ENCODE results near the gene ARID5A. TPM values are rescaled to one million over a fixed set of nuclear protein-coding genes. Genes with fewer than 3 reads are reported as not detected.

ARID5A gene
- total and polyA plus RNA-seq, 2 of the 13 experiments (the other 11 are each of a cell fraction or from before 2014, with no cell fraction given): 6.0 to 9.5 TPM

DNA sequence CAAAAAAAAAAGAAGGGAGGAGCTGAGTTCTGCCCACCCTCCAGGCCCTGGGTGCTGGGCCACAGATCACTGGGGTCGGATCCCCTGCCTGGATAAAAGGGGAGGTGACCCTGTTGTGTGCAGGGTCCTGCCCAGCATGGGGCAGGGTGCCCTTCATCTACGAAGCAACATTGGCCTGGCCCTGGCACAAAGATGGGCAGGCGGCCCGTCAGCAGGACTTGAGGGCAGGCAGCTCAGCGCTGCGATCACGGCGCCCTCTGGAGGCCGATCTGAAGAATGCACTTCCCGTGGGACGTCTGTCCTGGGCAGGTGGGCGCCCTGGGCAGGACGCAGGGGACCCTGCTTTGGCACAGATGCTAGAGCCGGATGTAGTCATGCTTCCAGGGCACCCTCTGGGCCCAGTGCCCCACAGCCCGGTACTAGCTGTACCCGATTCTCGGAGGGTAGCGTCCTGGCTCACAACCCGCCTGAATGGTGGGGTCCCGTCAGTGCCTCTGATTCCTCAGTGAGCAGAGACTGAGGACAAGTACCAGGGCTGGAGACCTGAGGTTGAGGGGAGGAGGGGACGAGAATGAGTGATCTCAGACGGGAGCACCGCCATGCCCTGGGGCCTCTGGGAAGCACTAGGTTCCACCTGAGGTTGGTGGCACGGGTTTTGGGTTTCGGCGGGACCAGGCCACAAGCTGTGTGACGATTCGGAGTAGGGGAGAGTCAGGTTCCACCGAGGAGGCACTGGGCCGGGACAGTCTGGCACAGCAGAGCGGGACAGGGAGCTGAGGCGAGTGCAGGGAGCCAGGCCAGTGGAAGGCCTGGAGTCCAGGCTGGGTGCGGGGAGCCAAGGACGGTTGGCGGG lies 18.0 kb downstream of the ARID5A start (continued):
- TF ChIP-seq, protein P1, sequence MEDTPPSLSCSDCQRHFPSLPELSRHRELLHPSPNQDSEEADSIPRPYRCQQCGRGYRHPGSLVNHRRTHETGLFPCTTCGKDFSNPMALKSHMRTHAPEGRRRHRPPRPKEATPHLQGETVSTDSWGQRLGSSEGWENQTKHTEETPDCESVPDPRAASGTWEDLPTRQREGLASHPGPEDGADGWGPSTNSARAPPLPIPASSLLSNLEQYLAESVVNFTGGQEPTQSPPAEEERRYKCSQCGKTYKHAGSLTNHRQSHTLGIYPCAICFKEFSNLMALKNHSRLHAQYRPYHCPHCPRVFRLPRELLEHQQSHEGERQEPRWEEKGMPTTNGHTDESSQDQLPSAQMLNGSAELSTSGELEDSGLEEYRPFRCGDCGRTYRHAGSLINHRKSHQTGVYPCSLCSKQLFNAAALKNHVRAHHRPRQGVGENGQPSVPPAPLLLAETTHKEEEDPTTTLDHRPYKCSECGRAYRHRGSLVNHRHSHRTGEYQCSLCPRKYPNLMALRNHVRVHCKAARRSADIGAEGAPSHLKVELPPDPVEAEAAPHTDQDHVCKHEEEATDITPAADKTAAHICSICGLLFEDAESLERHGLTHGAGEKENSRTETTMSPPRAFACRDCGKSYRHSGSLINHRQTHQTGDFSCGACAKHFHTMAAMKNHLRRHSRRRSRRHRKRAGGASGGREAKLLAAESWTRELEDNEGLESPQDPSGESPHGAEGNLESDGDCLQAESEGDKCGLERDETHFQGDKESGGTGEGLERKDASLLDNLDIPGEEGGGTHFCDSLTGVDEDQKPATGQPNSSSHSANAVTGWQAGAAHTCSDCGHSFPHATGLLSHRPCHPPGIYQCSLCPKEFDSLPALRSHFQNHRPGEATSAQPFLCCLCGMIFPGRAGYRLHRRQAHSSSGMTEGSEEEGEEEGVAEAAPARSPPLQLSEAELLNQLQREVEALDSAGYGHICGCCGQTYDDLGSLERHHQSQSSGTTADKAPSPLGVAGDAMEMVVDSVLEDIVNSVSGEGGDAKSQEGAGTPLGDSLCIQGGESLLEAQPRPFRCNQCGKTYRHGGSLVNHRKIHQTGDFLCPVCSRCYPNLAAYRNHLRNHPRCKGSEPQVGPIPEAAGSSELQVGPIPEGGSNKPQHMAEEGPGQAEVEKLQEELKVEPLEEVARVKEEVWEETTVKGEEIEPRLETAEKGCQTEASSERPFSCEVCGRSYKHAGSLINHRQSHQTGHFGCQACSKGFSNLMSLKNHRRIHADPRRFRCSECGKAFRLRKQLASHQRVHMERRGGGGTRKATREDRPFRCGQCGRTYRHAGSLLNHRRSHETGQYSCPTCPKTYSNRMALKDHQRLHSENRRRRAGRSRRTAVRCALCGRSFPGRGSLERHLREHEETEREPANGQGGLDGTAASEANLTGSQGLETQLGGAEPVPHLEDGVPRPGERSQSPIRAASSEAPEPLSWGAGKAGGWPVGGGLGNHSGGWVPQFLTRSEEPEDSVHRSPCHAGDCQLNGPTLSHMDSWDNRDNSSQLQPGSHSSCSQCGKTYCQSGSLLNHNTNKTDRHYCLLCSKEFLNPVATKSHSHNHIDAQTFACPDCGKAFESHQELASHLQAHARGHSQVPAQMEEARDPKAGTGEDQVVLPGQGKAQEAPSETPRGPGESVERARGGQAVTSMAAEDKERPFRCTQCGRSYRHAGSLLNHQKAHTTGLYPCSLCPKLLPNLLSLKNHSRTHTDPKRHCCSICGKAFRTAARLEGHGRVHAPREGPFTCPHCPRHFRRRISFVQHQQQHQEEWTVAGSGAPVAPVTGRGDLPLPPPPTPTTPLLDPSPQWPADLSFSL (CRISPR knock-in tag; IDR thresholded peaks at IDR 0.05): no peak
- TF ChIP-seq, protein P2, sequence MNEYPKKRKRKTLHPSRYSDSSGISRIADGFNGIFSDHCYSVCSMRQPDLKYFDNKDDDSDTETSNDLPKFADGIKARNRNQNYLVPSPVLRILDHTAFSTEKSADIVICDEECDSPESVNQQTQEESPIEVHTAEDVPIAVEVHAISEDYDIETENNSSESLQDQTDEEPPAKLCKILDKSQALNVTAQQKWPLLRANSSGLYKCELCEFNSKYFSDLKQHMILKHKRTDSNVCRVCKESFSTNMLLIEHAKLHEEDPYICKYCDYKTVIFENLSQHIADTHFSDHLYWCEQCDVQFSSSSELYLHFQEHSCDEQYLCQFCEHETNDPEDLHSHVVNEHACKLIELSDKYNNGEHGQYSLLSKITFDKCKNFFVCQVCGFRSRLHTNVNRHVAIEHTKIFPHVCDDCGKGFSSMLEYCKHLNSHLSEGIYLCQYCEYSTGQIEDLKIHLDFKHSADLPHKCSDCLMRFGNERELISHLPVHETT (CRISPR knock-in tag; conservative IDR thresholded peaks at IDR 0.05): no peak
- peak; percentile 52; the same call in 1 of the 2 replicates for TF ChIP-seq HES4 (CRISPR knock-in tag; IDR thresholded peaks at IDR 0.05; ENCODE audit: borderline replicate concordance)
- 0 out of 2 replicates have a peak, but pooled peaks have one; percentile 24 for TF ChIP-seq YEATS2 (CRISPR knock-in tag; IDR thresholded peaks at IDR 0.05; ENCODE audit: borderline replicate concordance)
- 0 out of 2 replicates have a peak, but pooled peaks have one; percentile 52 for TF ChIP-seq GZF1 (CRISPR knock-in tag; IDR thresholded peaks at IDR 0.05)
- TF ChIP-seq POGZ (CRISPR knock-in tag; IDR thresholded peaks at IDR 0.05): no peak
- no peak for TF ChIP-seq ARHGAP35 (CRISPR knock-in tag; IDR thresholded peaks at IDR 0.05; ENCODE audit: borderline replicate concordance)
- TF ChIP-seq FOXO1 (CRISPR knock-in tag; IDR thresholded peaks at IDR 0.05): peak; percentile 29; the same call in 1 of the 2 replicates
- no peak for TF ChIP-seq PRPF4 (IDR thresholded peaks at IDR 0.05; ENCODE audit: low read depth, low read length, poor library complexity, severe bottlenecking)
- TF ChIP-seq ZMYM3 (CRISPR knock-in tag; IDR thresholded peaks at IDR 0.05): peak; percentile 12; the same call in 1 of the 2 replicates
- TF ChIP-seq PHF21A (CRISPR knock-in tag; IDR thresholded peaks at IDR 0.05): no peak
- no peak for TF ChIP-seq NONO (IDR thresholded peaks at IDR 0.05)
- peak; percentile 30; the same call in 1 of the 2 replicates for TF ChIP-seq NONO (CRISPR knock-in tag; conservative IDR thresholded peaks at IDR 0.05)
- peak; percentile 72 for TF ChIP-seq XRCC5 (optimal IDR thresholded peaks at IDR 0.05; ENCODE audit: low read length)
- no peak for TF ChIP-seq NR2F2 (IDR thresholded peaks at IDR 0.05; ENCODE audit: borderline replicate concordance, low read depth)
- 0 out of 2 replicates have a peak, but pooled peaks have one; percentile 46 for TF ChIP-seq NFE2L1 (CRISPR knock-in tag; IDR thresholded peaks at IDR 0.05; ENCODE audit: borderline replicate concordance)
- TF ChIP-seq, protein P3, sequence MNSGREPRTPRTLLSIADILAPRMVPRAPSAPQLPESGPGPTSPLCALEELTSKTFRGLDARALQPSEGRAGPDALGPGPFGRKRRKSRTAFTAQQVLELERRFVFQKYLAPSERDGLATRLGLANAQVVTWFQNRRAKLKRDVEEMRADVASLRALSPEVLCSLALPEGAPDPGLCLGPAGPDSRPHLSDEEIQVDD (CRISPR knock-in tag; IDR thresholded peaks at IDR 0.05; ENCODE audit: borderline replicate concordance): no peak
- TF ChIP-seq SIN3A (IDR thresholded peaks at IDR 0.05; ENCODE audit: borderline replicate concordance, low read depth, low read length): no peak
- TF ChIP-seq ZNF350 (CRISPR knock-in tag; IDR thresholded peaks at IDR 0.05; ENCODE audit: borderline replicate concordance, low read depth): peak; percentile 32
- TF ChIP-seq ZNF672 (CRISPR knock-in tag; IDR thresholded peaks at IDR 0.05): no peak
- peak; percentile 70; the same call in 1 of the 2 replicates for TF ChIP-seq ZNF563 (CRISPR knock-in tag; IDR thresholded peaks at IDR 0.05)
- TF ChIP-seq SAP130 (CRISPR knock-in tag; IDR thresholded peaks at IDR 0.05; ENCODE audit: low read depth): peak; percentile 25; the same call in 1 of the 2 replicates
